GM23338 (cell line): ENCODE results near the gene LNPEP. TPM values are rescaled to one million over a fixed set of nuclear protein-coding genes. Genes with fewer than 3 reads are reported as not detected.

Source experiments
- ATAC-seq: fragments of 200-7000 bp; cut with Tn5 transposase; 3 replicates; pipeline ENCODE4 v1.9.1; 2020
- DNase-seq: peaks from one replicate; pipeline ENCODE4 v3.0.0-alpha.2; 2015; ENCODE audit warnings: low spot score
- H2AFZ ChIP-seq: fragments of 200-600 bp; sonication (generic); 2 replicates; pipeline ENCODE4 v1.8.0; 2016; ENCODE audit warnings: antibody characterized with exemption, mild to moderate bottlenecking, moderate library complexity
- H3F3A ChIP-seq: fragments of 200-600 bp; sonication (generic); replicated peaks from 2 replicates; pipeline ENCODE4 v1.8.0; 2017; ENCODE audit warnings: antibody characterized with exemption, mixed run types, low read depth
- H3K27ac ChIP-seq: fragments of 200-600 bp; sonication (generic); 2 replicates; pipeline ENCODE4 v1.6.1; 2016; ENCODE audit warnings: low read depth
- H3K27me3 ChIP-seq: fragments of 200-600 bp; sonication (generic); 2 replicates; pipeline ENCODE4 v1.8.0; 2016; ENCODE audit warnings: mild to moderate bottlenecking, mixed run types, moderate library complexity; ENCODE audit not compliant: insufficient read depth
- H3K36me3 ChIP-seq: fragments of 200-600 bp; sonication (generic); 2 replicates; pipeline ENCODE4 v1.8.0; 2016; ENCODE audit warnings: mild to moderate bottlenecking; ENCODE audit not compliant: insufficient read depth
- H3K4me1 ChIP-seq: fragments of 200-600 bp; sonication (generic); 2 replicates; pipeline ENCODE4 v1.8.0; 2016; ENCODE audit warnings: mild to moderate bottlenecking, moderate library complexity; ENCODE audit not compliant: insufficient read depth
- H3K4me2 ChIP-seq: fragments of 200-600 bp; sonication (generic); 2 replicates; pipeline ENCODE4 v1.7.1; 2017; ENCODE audit warnings: mixed run types
- H3K4me3 ChIP-seq: fragments of 200-600 bp; sonication (generic); 2 replicates; pipeline ENCODE4 v1.6.1; 2016; ENCODE audit warnings: mixed run types
- H3K79me2 ChIP-seq: fragments of 200-600 bp; sonication (generic); replicated peaks from 2 replicates; pipeline ENCODE4 v1.8.0; 2017; ENCODE audit warnings: mild to moderate bottlenecking; ENCODE audit not compliant: insufficient read depth
- H3K9me2 ChIP-seq: fragments of 200-600 bp; sonication (generic); 2 replicates; pipeline ENCODE4 v1.8.0; 2017; ENCODE audit not compliant: insufficient read depth
- H4K20me1 ChIP-seq: fragments of 200-600 bp; sonication (generic); replicated peaks from 2 replicates; pipeline ENCODE4 v1.8.0; 2017; ENCODE audit warnings: mild to moderate bottlenecking; ENCODE audit not compliant: insufficient read depth
- H3K27ac Mint-ChIP-seq: 2 replicates; pipeline ENCODE4 v1.8.0; 2020; ENCODE audit warnings: inconsistent platforms, mild to moderate bottlenecking, moderate library complexity, mixed read lengths
- H3K27me3 Mint-ChIP-seq: 3 replicates; pipeline ENCODE4 v1.8.0; 2022; ENCODE audit warnings: low read depth, mild to moderate bottlenecking, moderate library complexity, mixed read lengths, inconsistent platforms; ENCODE audit not compliant: insufficient read depth, poor library complexity
- H3K36me3 Mint-ChIP-seq: 3 replicates; pipeline ENCODE4 v1.8.0; 2021; ENCODE audit warnings: low read depth, mild to moderate bottlenecking, inconsistent platforms, moderate library complexity, mixed read lengths
- H3K4me1 Mint-ChIP-seq: 3 replicates; pipeline ENCODE4 v1.8.0; 2020; ENCODE audit warnings: mild to moderate bottlenecking, inconsistent platforms, mixed read lengths
- H3K4me3 Mint-ChIP-seq: 3 replicates; pipeline ENCODE4 v1.8.0; 2021; ENCODE audit warnings: moderate library complexity, mild to moderate bottlenecking, inconsistent platforms, mixed read lengths
- H3K9me3 Mint-ChIP-seq: 3 replicates; pipeline ENCODE4 v1.8.0; 2020; ENCODE audit warnings: moderate library complexity, mild to moderate bottlenecking, inconsistent platforms, mixed read lengths
- CREB1 ChIP-seq: fragments of 250-450 bp; sonication (Bioruptor Pico); IDR thresholded peaks from 2 replicates; pipeline ENCODE4 v1.5.0; 2020; ENCODE audit warnings: low read depth, mild to moderate bottlenecking, moderate library complexity
- EZH2 ChIP-seq: fragments of 200-600 bp; sonication (generic); IDR thresholded peaks from one replicate; pipeline ENCODE4 v1.8.0; 2017; ENCODE audit warnings: antibody characterized with exemption, mild to moderate bottlenecking, low read depth; ENCODE audit not compliant: unreplicated experiment
- EZH2phosphoT487 ChIP-seq: fragments of 200-600 bp; sonication (generic); IDR thresholded peaks from one replicate; pipeline ENCODE4 v1.8.1; 2018; ENCODE audit warnings: antibody characterized with exemption; ENCODE audit not compliant: unreplicated experiment
- JUNB ChIP-seq: IDR thresholded peaks from one replicate; pipeline ENCODE4 v1.6.1; 2016; ENCODE audit warnings: antibody characterized with exemption; ENCODE audit not compliant: unreplicated experiment
- NANOG ChIP-seq: IDR thresholded peaks from 2 replicates; pipeline ENCODE4 v1.6.1; 2016; ENCODE audit warnings: antibody characterized with exemption, borderline replicate concordance
- POLR2AphosphoS5 ChIP-seq: IDR thresholded peaks from 2 replicates; pipeline ENCODE4 v1.6.1; 2016; ENCODE audit warnings: antibody characterized with exemption, low read depth
- STAT1 ChIP-seq: IDR thresholded peaks from one replicate; pipeline ENCODE4 v1.6.1; 2016; ENCODE audit warnings: antibody characterized with exemption; ENCODE audit not compliant: unreplicated experiment
- ZNF114 ChIP-seq: fragments of 250-450 bp; sonication (Bioruptor Pico); IDR thresholded peaks from 2 replicates; pipeline ENCODE4 v1.5.0; 2020; ENCODE audit warnings: mild to moderate bottlenecking, moderate library complexity
- ZNF331 ChIP-seq: fragments of 250-450 bp; sonication (Bioruptor Pico); IDR thresholded peaks from 2 replicates; pipeline ENCODE4 v1.5.0; 2020; ENCODE audit warnings: low read depth, mild to moderate bottlenecking, moderate library complexity
- polyA plus RNA-seq: library from polyadenylated mRNA; unstranded; fragments of >200 nt; fragmentation: Nextera tagmentation; extraction: Ambion mirVana; gene quantifications from 2 replicates; pipeline ENCODE4 v1.2.1, GENCODE V29; 2016
- total RNA-seq: library from RNA; depleted of rRNA; stranded (reverse); fragments of >200 nt; shearing (Covaris generic); gene quantifications from 2 replicates; pipeline ENCODE4 v1.2.3, GENCODE V29; 2014
- TF ChIP-seq, protein P1 (sequence below), 2 experiments: fragments of 200-600 bp in 1 of 2; sonication (generic) in 1 of 2; conservative IDR thresholded peaks; 2 replicates each; pipeline versions ENCODE4 v1.5.1 to v1.6.1; 2016 to 2017; ENCODE audit warnings: antibody characterized with exemption in 2 of 2, low read depth in 2 of 2, mild to moderate bottlenecking in 2 of 2, moderate library complexity in 1 of 2
- TF ChIP-seq, protein P2 (sequence below): IDR thresholded peaks from one replicate; pipeline ENCODE4 v1.6.1; 2018; ENCODE audit warnings: antibody characterized with exemption; ENCODE audit not compliant: unreplicated experiment
- TF ChIP-seq, protein P3 (sequence below): IDR thresholded peaks from 2 replicates; pipeline ENCODE4 v1.6.1; 2016; ENCODE audit warnings: antibody characterized with exemption
- TF ChIP-seq, protein P4 (sequence below): fragments of 250-450 bp; sonication (Bioruptor Pico); IDR thresholded peaks from 2 replicates; pipeline ENCODE4 v1.5.0; 2020; ENCODE audit warnings: mild to moderate bottlenecking, moderate library complexity

Gene LNPEP
- total and polyA plus RNA-seq, 2 experiments from 2014 or later: 1.2 to 8.3 TPM

DNA sequence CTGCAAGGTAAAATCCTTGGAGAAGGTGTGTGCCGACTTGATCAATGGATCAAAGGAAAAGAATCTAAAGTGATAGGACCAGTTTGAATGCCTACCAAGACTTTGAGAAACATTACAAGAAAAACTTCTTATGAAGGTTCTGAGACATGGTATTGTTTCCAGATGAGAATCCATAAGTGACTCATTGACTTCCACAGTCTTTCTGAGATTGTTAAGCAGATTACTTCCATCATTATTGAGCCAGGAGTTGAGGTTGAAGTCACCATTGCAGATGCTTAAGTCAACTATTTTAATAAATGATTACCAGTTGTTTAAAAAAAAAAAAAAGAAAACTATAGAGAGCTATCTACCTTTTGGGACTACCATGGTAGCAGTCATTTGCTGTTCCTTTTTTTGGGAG, 7.0 kb downstream of the LNPEP start:
- DNase-seq (no peak), ATAC-seq (no peak)
- Mint-ChIP-seq H3K27me3 (no peaks in the 10 kb centered on the region), H3K4me3 (no peak overlapping the region), H3K36me3 (no peaks in the 10 kb centered on the region), H3K9me3 (no peaks in the 10 kb centered on the region), H3K4me1 (peaks cover 12% of the 10 kb centered on the region), H3K27ac (no peak overlapping the region)
- no peaks in the 10 kb centered on the region for H4K20me1 ChIP-seq
- no peak overlapping the region for H3K4me3 ChIP-seq
- H3K79me2 ChIP-seq: peaks cover 7% of the 10 kb centered on the region
- no peak overlapping the region for H3K27ac ChIP-seq
- H3K9me2 ChIP-seq: 0 out of 2 replicates have a peak, but pooled peaks cover 3% of the 10 kb centered on the region
- peaks cover 4% of the 10 kb centered on the region for H3K27me3 ChIP-seq
- no peaks in the 10 kb centered on the region for H3F3A ChIP-seq
- peaks cover 13% of the 10 kb centered on the region; the same call in 1 of the 2 replicates for H3K4me1 ChIP-seq
- H2AFZ ChIP-seq: no peak overlapping the region
- H3K36me3 ChIP-seq: no peaks in the 10 kb centered on the region
- no peak for TF ChIP-seq JUNB
- TF ChIP-seq, protein P1, sequence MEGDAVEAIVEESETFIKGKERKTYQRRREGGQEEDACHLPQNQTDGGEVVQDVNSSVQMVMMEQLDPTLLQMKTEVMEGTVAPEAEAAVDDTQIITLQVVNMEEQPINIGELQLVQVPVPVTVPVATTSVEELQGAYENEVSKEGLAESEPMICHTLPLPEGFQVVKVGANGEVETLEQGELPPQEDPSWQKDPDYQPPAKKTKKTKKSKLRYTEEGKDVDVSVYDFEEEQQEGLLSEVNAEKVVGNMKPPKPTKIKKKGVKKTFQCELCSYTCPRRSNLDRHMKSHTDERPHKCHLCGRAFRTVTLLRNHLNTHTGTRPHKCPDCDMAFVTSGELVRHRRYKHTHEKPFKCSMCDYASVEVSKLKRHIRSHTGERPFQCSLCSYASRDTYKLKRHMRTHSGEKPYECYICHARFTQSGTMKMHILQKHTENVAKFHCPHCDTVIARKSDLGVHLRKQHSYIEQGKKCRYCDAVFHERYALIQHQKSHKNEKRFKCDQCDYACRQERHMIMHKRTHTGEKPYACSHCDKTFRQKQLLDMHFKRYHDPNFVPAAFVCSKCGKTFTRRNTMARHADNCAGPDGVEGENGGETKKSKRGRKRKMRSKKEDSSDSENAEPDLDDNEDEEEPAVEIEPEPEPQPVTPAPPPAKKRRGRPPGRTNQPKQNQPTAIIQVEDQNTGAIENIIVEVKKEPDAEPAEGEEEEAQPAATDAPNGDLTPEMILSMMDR (conservative IDR thresholded peaks at IDR 0.05; ENCODE audit: low read depth in 2 of 2): no peak
- TF ChIP-seq NANOG: no peak
- TF ChIP-seq ZNF114 (CRISPR knock-in tag): no peak
- TF ChIP-seq, protein P2, sequence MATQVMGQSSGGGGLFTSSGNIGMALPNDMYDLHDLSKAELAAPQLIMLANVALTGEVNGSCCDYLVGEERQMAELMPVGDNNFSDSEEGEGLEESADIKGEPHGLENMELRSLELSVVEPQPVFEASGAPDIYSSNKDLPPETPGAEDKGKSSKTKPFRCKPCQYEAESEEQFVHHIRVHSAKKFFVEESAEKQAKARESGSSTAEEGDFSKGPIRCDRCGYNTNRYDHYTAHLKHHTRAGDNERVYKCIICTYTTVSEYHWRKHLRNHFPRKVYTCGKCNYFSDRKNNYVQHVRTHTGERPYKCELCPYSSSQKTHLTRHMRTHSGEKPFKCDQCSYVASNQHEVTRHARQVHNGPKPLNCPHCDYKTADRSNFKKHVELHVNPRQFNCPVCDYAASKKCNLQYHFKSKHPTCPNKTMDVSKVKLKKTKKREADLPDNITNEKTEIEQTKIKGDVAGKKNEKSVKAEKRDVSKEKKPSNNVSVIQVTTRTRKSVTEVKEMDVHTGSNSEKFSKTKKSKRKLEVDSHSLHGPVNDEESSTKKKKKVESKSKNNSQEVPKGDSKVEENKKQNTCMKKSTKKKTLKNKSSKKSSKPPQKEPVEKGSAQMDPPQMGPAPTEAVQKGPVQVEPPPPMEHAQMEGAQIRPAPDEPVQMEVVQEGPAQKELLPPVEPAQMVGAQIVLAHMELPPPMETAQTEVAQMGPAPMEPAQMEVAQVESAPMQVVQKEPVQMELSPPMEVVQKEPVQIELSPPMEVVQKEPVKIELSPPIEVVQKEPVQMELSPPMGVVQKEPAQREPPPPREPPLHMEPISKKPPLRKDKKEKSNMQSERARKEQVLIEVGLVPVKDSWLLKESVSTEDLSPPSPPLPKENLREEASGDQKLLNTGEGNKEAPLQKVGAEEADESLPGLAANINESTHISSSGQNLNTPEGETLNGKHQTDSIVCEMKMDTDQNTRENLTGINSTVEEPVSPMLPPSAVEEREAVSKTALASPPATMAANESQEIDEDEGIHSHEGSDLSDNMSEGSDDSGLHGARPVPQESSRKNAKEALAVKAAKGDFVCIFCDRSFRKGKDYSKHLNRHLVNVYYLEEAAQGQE: no peak
- no peak for TF ChIP-seq ZNF331
- TF ChIP-seq CREB1 (CRISPR knock-in tag): no peak
- no peak for TF ChIP-seq STAT1
- TF ChIP-seq POLR2AphosphoS5: no peak
- TF ChIP-seq EZH2: no peak
- TF ChIP-seq EZH2phosphoT487: no peak
- TF ChIP-seq, protein P3, sequence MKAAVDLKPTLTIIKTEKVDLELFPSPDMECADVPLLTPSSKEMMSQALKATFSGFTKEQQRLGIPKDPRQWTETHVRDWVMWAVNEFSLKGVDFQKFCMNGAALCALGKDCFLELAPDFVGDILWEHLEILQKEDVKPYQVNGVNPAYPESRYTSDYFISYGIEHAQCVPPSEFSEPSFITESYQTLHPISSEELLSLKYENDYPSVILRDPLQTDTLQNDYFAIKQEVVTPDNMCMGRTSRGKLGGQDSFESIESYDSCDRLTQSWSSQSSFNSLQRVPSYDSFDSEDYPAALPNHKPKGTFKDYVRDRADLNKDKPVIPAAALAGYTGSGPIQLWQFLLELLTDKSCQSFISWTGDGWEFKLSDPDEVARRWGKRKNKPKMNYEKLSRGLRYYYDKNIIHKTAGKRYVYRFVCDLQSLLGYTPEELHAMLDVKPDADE: no peak
- TF ChIP-seq, protein P4, sequence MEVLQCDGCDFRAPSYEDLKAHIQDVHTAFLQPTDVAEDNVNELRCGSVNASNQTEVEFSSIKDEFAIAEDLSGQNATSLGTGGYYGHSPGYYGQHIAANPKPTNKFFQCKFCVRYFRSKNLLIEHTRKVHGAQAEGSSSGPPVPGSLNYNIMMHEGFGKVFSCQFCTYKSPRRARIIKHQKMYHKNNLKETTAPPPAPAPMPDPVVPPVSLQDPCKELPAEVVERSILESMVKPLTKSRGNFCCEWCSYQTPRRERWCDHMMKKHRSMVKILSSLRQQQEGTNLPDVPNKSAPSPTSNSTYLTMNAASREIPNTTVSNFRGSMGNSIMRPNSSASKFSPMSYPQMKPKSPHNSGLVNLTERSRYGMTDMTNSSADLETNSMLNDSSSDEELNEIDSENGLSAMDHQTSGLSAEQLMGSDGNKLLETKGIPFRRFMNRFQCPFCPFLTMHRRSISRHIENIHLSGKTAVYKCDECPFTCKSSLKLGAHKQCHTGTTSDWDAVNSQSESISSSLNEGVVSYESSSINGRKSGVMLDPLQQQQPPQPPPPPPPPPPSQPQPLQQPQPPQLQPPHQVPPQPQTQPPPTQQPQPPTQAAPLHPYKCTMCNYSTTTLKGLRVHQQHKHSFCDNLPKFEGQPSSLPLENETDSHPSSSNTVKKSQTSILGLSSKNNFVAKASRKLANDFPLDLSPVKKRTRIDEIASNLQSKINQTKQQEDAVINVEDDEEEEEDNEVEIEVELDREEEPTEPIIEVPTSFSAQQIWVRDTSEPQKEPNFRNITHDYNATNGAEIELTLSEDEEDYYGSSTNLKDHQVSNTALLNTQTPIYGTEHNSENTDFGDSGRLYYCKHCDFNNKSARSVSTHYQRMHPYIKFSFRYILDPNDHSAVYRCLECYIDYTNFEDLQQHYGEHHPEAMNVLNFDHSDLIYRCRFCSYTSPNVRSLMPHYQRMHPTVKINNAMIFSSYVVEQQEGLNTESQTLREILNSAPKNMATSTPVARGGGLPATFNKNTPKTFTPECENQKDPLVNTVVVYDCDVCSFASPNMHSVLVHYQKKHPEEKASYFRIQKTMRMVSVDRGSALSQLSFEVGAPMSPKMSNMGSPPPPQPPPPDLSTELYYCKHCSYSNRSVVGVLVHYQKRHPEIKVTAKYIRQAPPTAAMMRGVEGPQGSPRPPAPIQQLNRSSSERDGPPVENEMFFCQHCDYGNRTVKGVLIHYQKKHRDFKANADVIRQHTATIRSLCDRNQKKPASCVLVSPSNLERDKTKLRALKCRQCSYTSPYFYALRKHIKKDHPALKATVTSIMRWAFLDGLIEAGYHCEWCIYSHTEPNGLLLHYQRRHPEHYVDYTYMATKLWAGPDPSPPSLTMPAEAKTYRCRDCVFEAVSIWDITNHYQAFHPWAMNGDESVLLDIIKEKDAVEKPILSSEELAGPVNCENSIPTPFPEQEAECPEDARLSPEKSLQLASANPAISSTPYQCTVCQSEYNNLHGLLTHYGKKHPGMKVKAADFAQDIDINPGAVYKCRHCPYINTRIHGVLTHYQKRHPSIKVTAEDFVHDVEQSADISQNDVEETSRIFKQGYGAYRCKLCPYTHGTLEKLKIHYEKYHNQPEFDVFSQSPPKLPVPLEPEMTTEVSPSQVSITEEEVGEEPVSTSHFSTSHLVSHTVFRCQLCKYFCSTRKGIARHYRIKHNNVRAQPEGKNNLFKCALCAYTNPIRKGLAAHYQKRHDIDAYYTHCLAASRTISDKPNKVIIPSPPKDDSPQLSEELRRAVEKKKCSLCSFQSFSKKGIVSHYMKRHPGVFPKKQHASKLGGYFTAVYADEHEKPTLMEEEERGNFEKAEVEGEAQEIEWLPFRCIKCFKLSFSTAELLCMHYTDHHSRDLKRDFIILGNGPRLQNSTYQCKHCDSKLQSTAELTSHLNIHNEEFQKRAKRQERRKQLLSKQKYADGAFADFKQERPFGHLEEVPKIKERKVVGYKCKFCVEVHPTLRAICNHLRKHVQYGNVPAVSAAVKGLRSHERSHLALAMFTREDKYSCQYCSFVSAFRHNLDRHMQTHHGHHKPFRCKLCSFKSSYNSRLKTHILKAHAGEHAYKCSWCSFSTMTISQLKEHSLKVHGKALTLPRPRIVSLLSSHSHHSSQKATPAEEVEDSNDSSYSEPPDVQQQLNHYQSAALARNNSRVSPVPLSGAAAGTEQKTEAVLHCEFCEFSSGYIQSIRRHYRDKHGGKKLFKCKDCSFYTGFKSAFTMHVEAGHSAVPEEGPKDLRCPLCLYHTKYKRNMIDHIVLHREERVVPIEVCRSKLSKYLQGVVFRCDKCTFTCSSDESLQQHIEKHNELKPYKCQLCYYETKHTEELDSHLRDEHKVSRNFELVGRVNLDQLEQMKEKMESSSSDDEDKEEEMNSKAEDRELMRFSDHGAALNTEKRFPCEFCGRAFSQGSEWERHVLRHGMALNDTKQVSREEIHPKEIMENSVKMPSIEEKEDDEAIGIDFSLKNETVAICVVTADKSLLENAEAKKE (CRISPR knock-in tag): no peak
- H3K4me2 ChIP-seq: no peak overlapping the region
